Hypothalamus (tissue), 51 donors: ENCODE data around the gene SNCB.
"Not testable (repeated sequence)": the region's sequence is repeated elsewhere in the genome, so short reads cannot be mapped to it uniquely, and the experiment has no call there.

Source experiments
- DNase-seq, 51 donors: peaks; one replicate each; lab custom pipeline; 2025; lab: John Stamatoyannopoulos, UW

The SNCB gene

GRCh38 chr5:176606032-176606431 lies 24.3 kb downstream of the SNCB start:
- no peak for DNase-seq

- DNase-seq, result no peak
Observed at GRCh38 chr5:176603091-176603490, 27.2 kb downstream of the SNCB start.

GRCh38 chr5:176601901-176602482 lies 28.3 kb downstream of the SNCB start:
- no peak for DNase-seq

- DNase-seq, result not testable (repeated sequence)
Observed at GRCh38 chr5:176599749-176600430, 30.4 kb downstream of the SNCB start.

- no peak for DNase-seq
Observed at GRCh38 chr5:176597417-176598389, 32.6 kb downstream of the SNCB start.

GRCh38 chr5:176596689-176597416 lies 33.5 kb downstream of the SNCB start:
- DNase-seq, result no peak

GRCh38 chr5:176596069-176596644 lies 34.2 kb downstream of the SNCB start:
- no peak for DNase-seq

GRCh38 chr5:176595386-176595943 lies 34.9 kb downstream of the SNCB start:
- no peak for DNase-seq

- DNase-seq, result no peak
Observed at GRCh38 chr5:176594554-176594953, 35.8 kb downstream of the SNCB start.

GRCh38 chr5:176593273-176593869 lies 37.0 kb downstream of the SNCB start:
- DNase-seq, result no peak

GRCh38 chr5:176592573-176592972 lies 37.8 kb downstream of the SNCB start:
- DNase-seq, result no peak

GRCh38 chr5:176591667-176592066 lies 38.7 kb downstream of the SNCB start:
- not testable (repeated sequence) for DNase-seq

- DNase-seq, result no peak
Observed at GRCh38 chr5:176590035-176590717, 40.2 kb downstream of the SNCB start.

GRCh38 chr5:176589039-176589769 lies 41.1 kb downstream of the SNCB start:
- no peak for DNase-seq

- DNase-seq, result no peak
Observed at GRCh38 chr5:176588297-176588696, 42.0 kb downstream of the SNCB start.

GRCh38 chr5:176587398-176587797 lies 42.9 kb downstream of the SNCB start:
- no peak for DNase-seq

- DNase-seq, result no peak
Observed at GRCh38 chr5:176583076-176583475, 47.3 kb downstream of the SNCB start.

- no peak for DNase-seq
Observed at GRCh38 chr5:176581361-176581760, 49.0 kb downstream of the SNCB start.
